ENCODE data around the gene CHMP6.

Gene CHMP6

DNA sequence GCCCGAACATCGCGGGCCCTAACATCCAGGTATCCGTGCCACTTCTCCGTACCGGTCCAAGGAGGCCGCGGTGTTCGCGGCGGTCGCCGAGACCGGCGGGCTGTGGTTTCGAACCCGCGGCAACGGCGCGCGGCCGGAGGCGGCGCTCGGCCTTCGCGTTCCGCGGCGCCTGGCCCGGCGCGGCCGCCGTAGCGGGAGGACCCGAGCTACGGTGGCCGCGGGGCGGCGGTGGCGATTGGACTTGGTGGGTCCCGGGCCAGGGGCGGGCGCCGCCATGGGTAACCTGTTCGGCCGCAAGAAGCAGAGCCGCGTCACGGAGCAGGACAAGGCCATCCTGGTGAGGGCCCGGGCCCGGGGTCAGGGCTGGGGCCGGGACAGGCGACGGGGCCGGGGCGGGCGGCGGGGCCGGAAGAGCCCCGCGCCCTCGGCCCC lies at the start of gene CHMP6:
Gene CHMP6, plus strand, starts transcription at position 197 of the 432 bp plus-strand sequence. Its CDS starts 78 bp downstream, at position 275.
- TF ChIP-seq ZNF274 (IDR thresholded peaks at IDR 0.05; ENCODE audit: low read depth, low read length), result no peak
- peak within 1 kb of the TSS; percentile 93 for H3K4me3 ChIP-seq (ENCODE audit: low read length)

DNA sequence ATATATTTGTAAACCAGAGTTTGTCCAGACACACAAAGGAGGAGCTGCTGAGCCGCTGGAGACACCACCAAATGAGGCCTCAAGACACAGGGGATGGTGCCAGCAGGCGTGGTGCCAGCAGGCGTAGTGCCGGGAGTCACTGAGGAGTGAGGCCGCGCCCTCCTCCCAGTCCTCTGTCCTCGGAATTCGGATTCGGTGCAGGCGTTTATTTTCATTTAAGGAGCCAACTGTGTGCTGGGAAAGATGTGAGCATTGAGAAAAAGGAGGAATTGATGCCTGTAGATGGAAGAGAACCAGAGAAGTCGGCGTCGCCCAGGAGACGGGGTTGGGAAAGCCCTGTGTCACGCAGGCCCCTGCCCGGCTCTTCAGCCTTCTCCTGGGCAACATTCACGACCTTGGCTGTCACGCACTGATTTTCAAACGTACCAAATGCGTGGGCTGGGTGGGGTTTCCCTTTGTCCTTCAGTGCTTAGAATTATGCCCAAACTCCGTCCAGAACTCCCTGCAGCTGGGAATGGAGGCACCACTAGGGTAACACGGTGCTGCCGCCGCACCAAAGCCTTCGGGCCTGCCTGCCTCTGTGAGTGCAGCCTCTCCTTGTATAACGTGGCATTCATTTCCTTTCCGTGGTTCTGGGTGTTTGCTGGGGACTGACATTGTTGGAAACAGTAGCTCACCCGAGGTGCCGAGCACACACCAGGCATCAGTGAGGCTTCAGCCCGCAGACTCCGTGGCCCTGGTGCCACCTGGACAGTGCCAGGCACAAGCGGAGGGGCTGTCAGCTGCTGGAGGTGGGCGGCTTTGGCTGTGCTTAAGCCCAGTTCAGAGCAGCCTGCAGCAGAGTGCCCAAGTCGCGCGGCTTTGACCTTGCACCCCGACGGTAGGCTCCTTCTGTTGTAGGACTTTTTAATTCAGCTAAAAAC lies 49.0 kb upstream of the CHMP6 start:
- no peak for TF ChIP-seq ZNF274 (IDR thresholded peaks at IDR 0.05; ENCODE audit: low read depth, low read length)
- no peak overlapping the region for H3K4me3 ChIP-seq (ENCODE audit: low read length)

DNA sequence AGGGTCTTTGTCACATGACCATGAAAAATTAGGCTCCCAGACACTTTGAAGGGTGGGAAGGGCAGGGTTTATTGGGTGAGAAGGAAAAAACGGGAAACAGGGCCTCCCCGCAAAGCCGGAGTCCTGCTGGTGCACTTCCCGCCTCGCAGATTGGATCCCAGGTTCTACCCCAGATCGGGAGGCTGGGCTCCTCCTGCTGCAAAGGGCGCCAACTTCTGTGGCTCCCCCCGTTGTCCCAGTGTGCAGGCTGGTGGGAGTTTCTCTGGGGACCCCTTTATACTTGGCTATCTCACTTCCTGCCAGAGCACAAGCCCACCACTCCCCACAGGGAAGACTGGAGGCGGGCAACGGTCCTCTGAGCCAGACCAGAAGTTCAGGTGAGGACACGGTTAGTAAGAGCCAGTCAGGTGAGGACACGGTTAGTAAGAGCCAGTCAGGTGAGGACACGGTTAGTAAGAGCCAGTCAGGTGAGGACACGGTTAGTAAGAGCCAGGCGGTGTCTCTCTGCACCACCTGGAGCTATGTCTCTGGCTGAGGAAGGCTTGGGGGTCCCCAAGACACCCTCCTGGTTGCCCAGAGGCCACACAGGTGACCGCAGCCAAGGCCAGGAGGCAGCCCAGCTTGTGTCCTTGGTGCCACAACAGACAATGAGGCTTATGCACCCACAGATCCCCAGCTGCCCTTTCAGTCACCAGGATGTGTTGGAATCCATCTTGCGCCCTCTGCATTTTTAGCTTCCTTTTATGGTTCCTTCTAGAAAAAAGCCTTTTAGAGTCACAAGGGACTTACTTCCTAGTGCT lies 48.1 kb upstream of the CHMP6 start:
- no peak overlapping the region for H3K4me3 ChIP-seq (ENCODE audit: low read length)
- no peak for TF ChIP-seq ZNF274 (IDR thresholded peaks at IDR 0.05; ENCODE audit: low read depth, low read length)

DNA sequence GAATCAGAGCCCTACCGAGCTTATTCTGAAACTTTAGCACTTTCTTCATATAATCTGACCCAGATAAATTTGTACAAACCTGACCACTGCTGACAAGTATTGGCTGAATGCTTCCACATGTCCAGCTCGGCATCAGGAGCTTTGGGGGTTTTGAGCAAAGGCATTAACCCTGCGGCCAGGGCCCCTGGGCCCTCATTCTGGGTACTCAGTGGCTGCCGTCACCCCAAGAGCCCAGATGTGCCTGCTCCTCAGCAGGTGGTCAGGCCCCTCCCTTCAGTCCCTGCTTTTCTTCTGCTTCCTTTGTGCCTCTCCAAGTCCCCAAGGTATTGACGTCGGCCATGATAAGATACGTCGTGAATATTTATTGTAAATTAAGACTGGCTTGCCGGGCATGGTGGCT lies 47.3 kb upstream of the CHMP6 start:
- no peak for TF ChIP-seq ZNF274 (IDR thresholded peaks at IDR 0.05; ENCODE audit: low read depth, low read length)
- no peak overlapping the region for H3K4me3 ChIP-seq (ENCODE audit: low read length)

- H3K4me3 ChIP-seq (ENCODE audit: low read length), result no peak overlapping the region
- no peak for TF ChIP-seq ZNF274 (IDR thresholded peaks at IDR 0.05; ENCODE audit: low read depth, low read length)
Observed at GRCh38 chr17:80945736-80946135, 45.9 kb upstream of the CHMP6 start.

GRCh38 chr17:80946449-80946848 lies 45.2 kb upstream of the CHMP6 start:
- no peak for TF ChIP-seq ZNF274 (IDR thresholded peaks at IDR 0.05; ENCODE audit: low read depth, low read length)
- H3K4me3 ChIP-seq (ENCODE audit: low read length), result no peak overlapping the region

- no peak overlapping the region for H3K4me3 ChIP-seq (ENCODE audit: low read length)
Observed at GRCh38 chr17:80947200-80947940, 44.3 kb upstream of the CHMP6 start.

DNA sequence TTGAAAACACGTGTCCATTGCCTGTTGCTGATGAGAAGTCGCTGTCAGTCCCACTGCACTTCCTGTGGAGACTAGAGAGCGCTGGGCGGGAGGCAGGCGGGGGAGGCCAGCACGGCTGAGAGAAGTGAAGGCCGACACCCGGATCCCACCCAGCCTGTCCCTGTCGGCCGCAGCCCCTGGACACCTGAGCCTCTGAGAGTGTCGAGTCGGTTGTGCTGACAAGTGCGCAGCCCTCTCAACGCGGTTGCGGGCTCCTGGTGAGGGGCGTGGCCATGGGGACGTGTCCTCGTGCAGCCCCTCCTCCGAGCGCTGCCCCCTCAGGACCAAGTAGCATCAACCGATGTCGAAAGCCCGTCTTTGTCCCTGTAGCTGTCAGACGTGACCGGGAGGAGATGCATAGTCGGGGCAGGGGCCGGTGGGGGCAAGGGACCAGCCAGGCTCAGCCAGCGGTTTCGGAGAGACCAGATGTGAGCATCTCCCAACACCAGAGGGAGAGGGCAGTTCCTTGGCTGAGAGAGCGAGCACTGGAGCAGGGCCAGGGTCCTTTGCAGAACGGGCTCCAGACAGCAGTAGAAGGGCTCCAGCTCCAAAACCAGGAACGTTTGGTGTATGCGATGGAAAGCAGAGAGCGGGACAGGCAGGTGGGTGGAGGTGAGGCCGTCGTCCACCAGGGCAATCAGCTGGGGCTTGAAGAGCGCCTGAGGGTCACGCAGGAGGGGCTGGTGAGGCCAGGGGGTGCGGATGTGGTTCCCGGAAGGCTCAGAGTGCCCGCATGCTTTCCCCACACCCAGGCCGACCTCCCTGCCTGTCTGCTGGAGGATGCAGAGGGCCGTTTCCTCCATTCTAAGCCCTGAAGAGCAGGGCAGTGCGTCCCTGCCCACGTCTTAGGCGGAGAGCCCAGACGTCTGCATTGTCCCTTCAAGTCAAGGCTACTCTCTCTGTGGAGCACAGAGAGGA lies 43.3 kb upstream of the CHMP6 start:
- TF ChIP-seq ZNF274 (IDR thresholded peaks at IDR 0.05; ENCODE audit: low read depth, low read length), result no peak
- no peak overlapping the region for H3K4me3 ChIP-seq (ENCODE audit: low read length)

More at GRCh38 chr17:80947200-80947940, 44.3 kb upstream of the CHMP6 start:
- no peak for TF ChIP-seq ZNF274 (IDR thresholded peaks at IDR 0.05; ENCODE audit: low read depth, low read length)

GRCh38 chr17:80948976-80949450 lies 42.6 kb upstream of the CHMP6 start:
- H3K4me3 ChIP-seq (ENCODE audit: low read length), result no peak overlapping the region
- TF ChIP-seq ZNF274 (IDR thresholded peaks at IDR 0.05; ENCODE audit: low read depth, low read length), result no peak

DNA sequence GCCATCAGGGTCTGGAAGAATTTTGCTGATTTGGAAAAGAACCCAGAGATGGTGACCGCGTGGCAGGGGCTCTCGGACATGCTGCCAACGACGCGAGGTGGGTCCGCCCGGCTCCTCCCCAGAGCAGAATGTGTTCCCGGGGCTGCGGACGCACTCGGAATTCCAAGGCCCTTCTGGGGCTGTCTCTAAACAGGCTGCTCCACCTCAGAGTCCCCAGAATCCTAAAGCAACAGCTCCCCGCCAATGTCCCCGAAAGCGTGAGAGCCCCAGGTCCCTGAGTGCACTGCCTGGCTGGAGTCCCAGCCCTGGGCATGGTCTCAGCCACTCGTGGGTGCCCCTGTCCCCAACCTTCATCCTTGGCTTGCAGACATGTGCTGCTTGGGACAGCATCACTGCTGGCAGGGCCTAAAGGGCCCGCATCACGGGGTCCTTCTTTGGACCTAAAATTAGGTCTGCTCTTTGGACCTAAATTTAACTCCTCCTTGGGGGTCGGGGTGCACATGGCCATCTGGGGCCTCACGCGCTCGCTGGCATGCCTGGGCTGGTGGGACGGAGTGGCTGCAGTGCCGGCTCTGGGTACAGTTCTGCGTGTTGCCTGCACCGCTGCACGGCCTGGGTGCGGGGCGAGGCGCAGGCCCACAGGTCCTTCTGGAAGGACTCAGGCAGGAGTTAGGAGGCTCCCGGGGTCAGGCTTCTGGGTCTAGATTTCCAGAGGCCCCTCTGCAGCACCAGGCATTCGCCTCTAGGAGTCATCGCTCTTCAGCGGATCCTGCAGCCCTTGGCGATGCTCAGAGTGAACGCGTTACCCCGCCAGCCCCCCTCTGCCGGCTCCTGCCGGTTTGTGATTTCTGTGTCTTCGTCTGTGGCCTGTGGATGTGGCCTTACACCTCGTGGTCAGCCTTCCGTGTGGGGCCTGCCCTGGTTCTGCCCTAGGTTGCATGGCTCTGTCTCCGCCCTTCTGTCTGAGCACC lies 41.9 kb upstream of the CHMP6 start:
- H3K4me3 ChIP-seq (ENCODE audit: low read length), result no peak overlapping the region
- no peak for TF ChIP-seq ZNF274 (IDR thresholded peaks at IDR 0.05; ENCODE audit: low read depth, low read length)

DNA sequence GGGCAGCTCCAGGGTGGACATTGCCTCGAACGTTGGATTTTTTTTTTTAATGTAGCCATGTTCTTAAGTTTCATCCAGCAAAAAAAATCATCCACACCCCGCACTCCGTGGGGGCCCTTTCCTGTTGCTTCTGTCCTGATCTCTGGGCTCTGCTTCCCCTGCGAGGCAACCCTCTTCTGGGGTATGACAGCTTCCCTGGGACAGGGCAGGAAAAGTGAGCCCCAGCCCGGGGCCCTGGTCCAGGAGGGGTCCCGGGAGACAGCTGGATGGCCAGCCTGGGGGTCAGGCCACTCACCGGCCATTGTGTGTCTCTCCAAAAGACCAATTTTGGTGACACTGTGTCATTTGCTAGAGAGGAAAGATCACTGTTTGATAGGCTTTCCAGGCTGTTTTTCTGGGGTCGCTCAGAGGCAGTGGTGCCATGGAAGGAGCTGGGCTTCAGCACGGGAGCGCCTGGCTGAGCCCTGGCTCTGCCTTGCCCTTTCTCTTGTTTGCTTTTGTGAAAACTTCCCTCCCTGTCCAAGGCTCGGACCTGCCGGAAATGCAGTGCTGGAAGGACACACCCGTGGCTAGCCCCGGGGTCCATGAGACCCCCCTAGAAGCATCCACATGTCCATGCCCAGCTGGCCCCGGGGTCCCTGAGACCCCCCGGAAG lies 41.0 kb upstream of the CHMP6 start:
- TF ChIP-seq ZNF274 (IDR thresholded peaks at IDR 0.05; ENCODE audit: low read depth, low read length), result no peak
- H3K4me3 ChIP-seq (ENCODE audit: low read length), result no peak overlapping the region
